ENCODE data around the gene CHRNA3.

CHRNA3 gene

DNA sequence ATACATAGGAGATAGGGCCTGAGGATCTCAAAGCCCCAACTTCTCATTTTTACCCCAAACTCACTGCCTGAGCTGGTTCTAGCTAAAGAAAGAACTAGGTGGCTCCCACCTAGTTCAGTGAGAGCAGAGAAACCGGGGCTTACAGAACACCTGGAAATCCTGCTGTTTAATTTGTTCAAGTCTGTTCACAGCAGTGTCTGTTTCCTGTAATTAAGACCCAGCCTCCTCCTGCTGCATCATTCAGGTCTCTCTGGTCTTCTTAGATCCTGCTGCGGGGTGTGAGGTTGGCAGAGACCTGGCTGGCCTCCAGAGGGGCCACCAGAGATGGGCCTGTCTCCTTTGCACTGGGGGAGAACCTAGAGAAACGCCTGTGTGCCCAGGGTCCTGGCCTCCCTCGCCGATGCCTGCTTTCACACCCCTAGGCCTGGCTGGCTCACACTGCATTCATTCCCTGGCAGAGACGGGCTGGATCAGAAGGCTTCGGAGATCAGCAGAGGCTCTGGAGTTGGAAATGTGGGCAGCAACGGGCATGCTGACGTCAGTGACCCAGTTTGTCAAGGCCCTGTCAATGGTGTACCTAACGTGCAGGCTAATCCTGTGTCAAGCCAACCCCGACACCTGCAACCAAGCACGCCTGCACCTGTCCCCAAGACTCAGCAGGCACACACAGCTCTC is 4.9 kb upstream of the CHRNA3 start:
- no peak overlapping the region for H3K9ac ChIP-seq (ENCODE audit: low read length)
- H3K4me3 ChIP-seq (ENCODE audit: low read depth, low read length): no peak overlapping the region
- 0 out of 2 replicates have a peak, but pooled peaks cover 5% of the 10 kb centered on the region for H3K36me3 ChIP-seq (ENCODE audit: control insufficient read depth, insufficient read depth, low read length)
- no peaks in the 10 kb centered on the region for H3K9me3 ChIP-seq (ENCODE audit: control insufficient read depth, insufficient read depth, low read depth, low read length)
- no peak overlapping the region for H3K27ac ChIP-seq (ENCODE audit: low read depth, low read length)
- peaks cover 31% of the 10 kb centered on the region for H3K27me3 ChIP-seq (ENCODE audit: control insufficient read depth, insufficient read depth, low read length)
- no peaks in the 10 kb centered on the region for H3K4me1 ChIP-seq (ENCODE audit: control insufficient read depth, insufficient read depth, low read length)

DNA sequence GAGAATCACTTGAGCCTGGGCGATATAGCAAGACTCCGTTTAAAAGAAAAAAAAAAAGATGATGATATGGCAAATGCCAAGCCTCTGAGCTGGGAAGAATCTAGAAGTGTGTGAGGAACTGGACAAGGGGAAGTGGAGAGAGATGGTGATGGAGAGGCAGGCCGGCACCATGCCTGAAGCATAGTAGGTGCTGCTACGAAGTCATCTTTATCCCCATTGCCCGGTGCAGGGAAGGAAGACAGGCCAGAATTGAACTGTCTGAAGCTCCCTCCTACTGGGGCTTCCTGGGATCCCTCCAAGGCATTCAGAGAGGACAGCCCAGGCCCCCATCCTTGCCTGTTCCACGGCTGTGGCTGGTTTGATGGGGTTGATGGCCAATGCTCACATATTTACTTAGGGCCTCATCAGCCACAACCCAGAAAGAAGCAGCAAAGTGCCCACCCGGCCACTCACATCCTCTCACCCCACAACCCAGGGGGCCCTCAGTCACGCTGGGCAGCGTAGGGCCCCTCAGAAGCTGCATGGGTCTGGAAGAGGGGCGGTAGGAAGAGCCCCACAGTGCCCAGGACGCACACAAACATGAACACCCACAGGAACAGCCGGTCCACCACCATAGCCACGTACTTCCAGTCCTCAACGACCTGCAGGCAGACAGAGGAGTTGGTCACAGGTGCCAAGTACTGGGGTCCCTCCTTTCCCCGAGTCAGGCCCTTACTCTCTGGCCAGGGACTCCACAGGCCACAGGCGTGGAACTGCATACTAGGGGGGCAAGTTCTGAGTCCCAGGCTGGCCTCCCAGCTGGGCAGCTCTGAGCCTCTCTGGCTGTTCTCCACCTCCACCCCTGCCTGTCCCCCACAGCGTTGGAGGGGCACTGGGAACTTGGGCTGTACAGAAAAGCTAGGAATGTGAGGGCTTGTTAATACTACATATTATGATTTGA is 4.1 kb upstream of the CHRNA3 start:
- Histone ChIP-seq H3K9me3 (ENCODE audit: control insufficient read depth, insufficient read depth, low read depth, low read length) (no peaks in the 10 kb centered on the region), H3K36me3 (ENCODE audit: control insufficient read depth, insufficient read depth, low read length) (0 out of 2 replicates have a peak, but pooled peaks cover 5% of the 10 kb centered on the region), H3K27me3 (ENCODE audit: control insufficient read depth, insufficient read depth, low read length) (peaks cover 39% of the 10 kb centered on the region), H3K9ac (ENCODE audit: low read length) (no peak overlapping the region), H3K4me3 (ENCODE audit: low read depth, low read length) (no peak overlapping the region), H3K4me1 (ENCODE audit: control insufficient read depth, insufficient read depth, low read length) (no peaks in the 10 kb centered on the region), H3K27ac (ENCODE audit: low read depth, low read length) (no peak overlapping the region)

DNA sequence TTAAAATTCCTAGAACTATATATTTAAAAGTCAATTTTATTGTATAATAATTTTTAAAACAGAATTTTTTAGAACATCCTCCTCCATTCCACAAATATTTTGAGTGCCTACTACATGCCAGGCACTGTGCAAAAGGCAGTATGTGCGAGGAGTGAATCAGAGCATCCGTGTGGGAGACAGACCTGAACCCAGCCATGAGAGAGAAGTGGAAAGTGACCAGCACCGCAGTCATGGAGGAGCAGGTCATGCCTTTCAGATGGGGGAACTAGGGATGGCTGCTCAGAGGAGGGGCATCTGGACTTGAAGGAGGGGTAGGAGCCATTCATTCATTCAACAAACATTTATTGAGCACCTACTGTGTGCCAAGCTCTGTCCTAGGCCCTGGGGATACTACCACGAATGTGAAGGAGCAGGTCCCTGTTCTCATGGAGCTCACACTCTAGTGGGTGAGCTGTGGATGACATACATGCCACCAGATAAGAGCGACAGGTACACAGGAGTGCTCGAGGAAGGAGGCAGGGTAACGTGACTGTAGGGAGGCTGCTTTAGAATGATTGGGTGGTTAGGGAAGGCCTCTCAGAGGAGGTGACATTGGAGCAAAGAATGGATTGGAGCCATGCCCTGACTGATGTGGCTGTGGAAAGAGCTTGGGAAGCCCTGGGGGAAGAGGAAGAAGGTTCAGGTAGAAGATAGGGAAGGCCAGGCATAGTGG is 3.1 kb upstream of the CHRNA3 start:
- H3K4me1 ChIP-seq (ENCODE audit: control insufficient read depth, insufficient read depth, low read length): peaks cover 6% of the 10 kb centered on the region; the same call in 1 of the 2 replicates
- no peak overlapping the region for H3K9ac ChIP-seq (ENCODE audit: low read length)
- H3K27ac ChIP-seq (ENCODE audit: low read depth, low read length): no peak overlapping the region
- H3K36me3 ChIP-seq (ENCODE audit: control insufficient read depth, insufficient read depth, low read length): no peaks in the 10 kb centered on the region
- no peak overlapping the region for H3K4me3 ChIP-seq (ENCODE audit: low read depth, low read length)
- H3K27me3 ChIP-seq (ENCODE audit: control insufficient read depth, insufficient read depth, low read length): peaks cover 49% of the 10 kb centered on the region
- no peaks in the 10 kb centered on the region for H3K9me3 ChIP-seq (ENCODE audit: control insufficient read depth, insufficient read depth, low read depth, low read length)

DNA sequence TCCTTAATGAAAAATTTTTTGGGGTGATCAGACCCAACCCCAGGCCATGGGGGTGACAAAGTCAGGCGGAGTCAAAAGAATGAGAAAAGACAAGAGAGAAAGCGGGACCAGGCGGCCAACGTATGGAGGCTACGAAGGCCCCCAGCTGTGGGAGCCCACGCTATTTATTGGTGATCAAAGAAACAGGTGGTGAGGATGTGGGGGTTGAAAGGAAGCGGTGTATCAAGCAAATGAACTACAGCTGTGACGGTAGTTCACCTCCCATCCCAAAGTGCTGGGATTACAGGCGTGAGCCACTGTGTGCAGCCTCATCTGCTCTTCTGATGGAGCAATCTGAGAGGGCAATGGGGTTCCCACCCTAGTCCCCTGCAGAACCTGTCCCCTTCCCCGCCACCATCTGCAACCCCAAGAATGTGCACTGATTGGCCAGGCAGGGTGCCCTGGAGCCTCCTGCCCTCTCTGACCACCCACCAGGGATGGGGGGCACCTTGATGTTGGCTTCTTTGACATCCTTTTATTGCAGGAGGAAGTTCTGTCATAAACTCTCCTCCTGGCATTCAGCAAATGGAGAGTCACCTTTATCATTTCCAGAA is 1.1 kb upstream of the CHRNA3 start:
- H3K4me3 ChIP-seq (ENCODE audit: low read depth, low read length): no peak overlapping the region
- no peak overlapping the region for H3K27ac ChIP-seq (ENCODE audit: low read depth, low read length)
- no peak overlapping the region for H3K9ac ChIP-seq (ENCODE audit: low read length)
- peaks cover 53% of the 10 kb centered on the region for H3K27me3 ChIP-seq (ENCODE audit: control insufficient read depth, insufficient read depth, low read length)
- no peaks in the 10 kb centered on the region for H3K36me3 ChIP-seq (ENCODE audit: control insufficient read depth, insufficient read depth, low read length)
- no peaks in the 10 kb centered on the region for H3K9me3 ChIP-seq (ENCODE audit: control insufficient read depth, insufficient read depth, low read depth, low read length)
- peaks cover 6% of the 10 kb centered on the region; the same call in 1 of the 2 replicates for H3K4me1 ChIP-seq (ENCODE audit: control insufficient read depth, insufficient read depth, low read length)

- peaks cover 6% of the 10 kb centered on the region; the same call in 1 of the 2 replicates for H3K4me1 ChIP-seq (ENCODE audit: control insufficient read depth, insufficient read depth, low read length)
- H3K27ac ChIP-seq (ENCODE audit: low read depth, low read length): no peak overlapping the region
- H3K9ac ChIP-seq (ENCODE audit: low read length): peak overlapping the region; percentile 29
- H3K27me3 ChIP-seq (ENCODE audit: control insufficient read depth, insufficient read depth, low read length): peaks cover 53% of the 10 kb centered on the region
- H3K9me3 ChIP-seq (ENCODE audit: control insufficient read depth, insufficient read depth, low read depth, low read length): no peaks in the 10 kb centered on the region
- no peaks in the 10 kb centered on the region for H3K36me3 ChIP-seq (ENCODE audit: control insufficient read depth, insufficient read depth, low read length)
- peak overlapping the region; percentile 80 for H3K4me3 ChIP-seq (ENCODE audit: low read depth, low read length)
Observed at GRCh38 chr15:78620021-78620526, 722 bp downstream of the CHRNA3 start.

- H3K9ac ChIP-seq (ENCODE audit: low read length): no peak overlapping the region
- no peaks in the 10 kb centered on the region for H3K36me3 ChIP-seq (ENCODE audit: control insufficient read depth, insufficient read depth, low read length)
- no peaks in the 10 kb centered on the region for H3K9me3 ChIP-seq (ENCODE audit: control insufficient read depth, insufficient read depth, low read depth, low read length)
- peak overlapping the region; percentile 80 for H3K4me3 ChIP-seq (ENCODE audit: low read depth, low read length)
- H3K4me1 ChIP-seq (ENCODE audit: control insufficient read depth, insufficient read depth, low read length): peaks cover 6% of the 10 kb centered on the region; the same call in 1 of the 2 replicates
- H3K27me3 ChIP-seq (ENCODE audit: control insufficient read depth, insufficient read depth, low read length): peaks cover 53% of the 10 kb centered on the region
- no peak overlapping the region for H3K27ac ChIP-seq (ENCODE audit: low read depth, low read length)
Observed at GRCh38 chr15:78619022-78619950, 1.5 kb downstream of the CHRNA3 start.

DNA sequence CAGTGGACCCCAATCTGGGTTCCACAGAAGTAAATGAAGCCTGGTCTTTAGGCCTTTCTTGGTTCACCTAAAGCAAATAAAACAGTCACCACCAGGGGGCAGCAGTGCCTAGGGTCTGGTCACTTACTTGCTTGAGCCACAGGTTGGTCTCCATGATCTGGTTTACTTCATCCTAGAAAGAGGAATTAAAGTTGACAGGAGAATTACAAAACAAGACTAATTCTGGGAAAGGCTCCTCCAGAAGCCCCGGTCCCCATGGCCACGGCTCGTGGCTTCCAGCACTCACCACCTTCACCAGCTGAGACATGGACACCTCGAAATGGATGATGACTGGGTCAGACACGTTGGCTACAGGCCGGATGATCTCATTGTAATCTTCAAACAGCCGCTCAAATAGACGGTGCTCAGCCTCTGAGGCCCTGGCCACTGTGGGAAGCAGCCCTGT is 2.3 kb downstream of the CHRNA3 start:
- H3K27ac ChIP-seq (ENCODE audit: low read depth, low read length): no peak overlapping the region
- H3K4me3 ChIP-seq (ENCODE audit: low read depth, low read length): no peak overlapping the region
- no peak overlapping the region for H3K9ac ChIP-seq (ENCODE audit: low read length)
- H3K27me3 ChIP-seq (ENCODE audit: control insufficient read depth, insufficient read depth, low read length): peaks cover 48% of the 10 kb centered on the region
- no peaks in the 10 kb centered on the region for H3K36me3 ChIP-seq (ENCODE audit: control insufficient read depth, insufficient read depth, low read length)
- no peaks in the 10 kb centered on the region for H3K9me3 ChIP-seq (ENCODE audit: control insufficient read depth, insufficient read depth, low read depth, low read length)
- H3K4me1 ChIP-seq (ENCODE audit: control insufficient read depth, insufficient read depth, low read length): peaks cover 6% of the 10 kb centered on the region; the same call in 1 of the 2 replicates

- no peaks in the 10 kb centered on the region for H3K36me3 ChIP-seq (ENCODE audit: control insufficient read depth, insufficient read depth, low read length)
- peaks cover 46% of the 10 kb centered on the region for H3K27me3 ChIP-seq (ENCODE audit: control insufficient read depth, insufficient read depth, low read length)
- H3K4me1 ChIP-seq (ENCODE audit: control insufficient read depth, insufficient read depth, low read length): peaks cover 6% of the 10 kb centered on the region; the same call in 1 of the 2 replicates
- no peak overlapping the region for H3K9ac ChIP-seq (ENCODE audit: low read length)
- H3K27ac ChIP-seq (ENCODE audit: low read depth, low read length): no peak overlapping the region
- H3K9me3 ChIP-seq (ENCODE audit: control insufficient read depth, insufficient read depth, low read depth, low read length): no peaks in the 10 kb centered on the region
- no peak overlapping the region for H3K4me3 ChIP-seq (ENCODE audit: low read depth, low read length)
Observed at GRCh38 chr15:78618064-78618463, 2.7 kb downstream of the CHRNA3 start.

DNA sequence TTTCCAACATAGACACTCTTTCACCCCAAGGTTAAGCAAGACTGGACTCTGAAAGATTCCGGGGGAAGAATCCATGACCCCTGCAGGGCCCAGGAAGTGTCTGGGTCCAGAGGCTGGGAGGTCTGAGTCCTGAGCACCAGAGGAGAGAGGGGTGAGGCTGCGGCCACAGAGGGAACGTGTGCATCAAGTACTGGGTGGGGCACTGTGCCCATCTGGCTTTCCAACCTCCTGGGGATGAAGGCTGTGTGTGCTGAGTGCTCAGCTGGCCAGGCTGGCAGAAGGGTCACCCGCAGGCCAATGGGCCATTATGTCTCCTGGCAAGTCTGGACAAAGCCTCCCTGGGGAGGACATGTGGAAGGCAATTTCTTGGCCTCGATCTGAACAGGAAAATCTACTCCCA is 3.3 kb downstream of the CHRNA3 start:
- no peaks in the 10 kb centered on the region for H3K36me3 ChIP-seq (ENCODE audit: control insufficient read depth, insufficient read depth, low read length)
- H3K27me3 ChIP-seq (ENCODE audit: control insufficient read depth, insufficient read depth, low read length): peaks cover 40% of the 10 kb centered on the region
- no peak overlapping the region for H3K4me3 ChIP-seq (ENCODE audit: low read depth, low read length)
- H3K9me3 ChIP-seq (ENCODE audit: control insufficient read depth, insufficient read depth, low read depth, low read length): no peaks in the 10 kb centered on the region
- peaks cover 6% of the 10 kb centered on the region; the same call in 1 of the 2 replicates for H3K4me1 ChIP-seq (ENCODE audit: control insufficient read depth, insufficient read depth, low read length)
- no peak overlapping the region for H3K9ac ChIP-seq (ENCODE audit: low read length)
- H3K27ac ChIP-seq (ENCODE audit: low read depth, low read length): no peak overlapping the region

Measured in HUES6 (cell line).